Mesendoderm (in vitro differentiated cells): ENCODE results near the gene FAM78B. TPM values are rescaled to one million over a fixed set of nuclear protein-coding genes. Genes with fewer than 3 reads are reported as not detected.

Source experiments
- DNase-seq: peaks from one replicate; pipeline ENCODE4 v3.0.0; 2013
- H2AK5ac ChIP-seq: 2 replicates; pipeline ENCODE4 v1.6.1; 2013; ENCODE audit warnings: low read length, inconsistent platforms
- H2BK120ac ChIP-seq: 2 replicates; pipeline ENCODE4 v1.6.1; 2013; ENCODE audit warnings: low read depth, mild to moderate bottlenecking, low read length, moderate library complexity, mixed read lengths
- H2BK15ac ChIP-seq: replicated peaks from 2 replicates; pipeline ENCODE4 v1.6.1; 2013; ENCODE audit warnings: low read depth, mild to moderate bottlenecking, moderate library complexity
- H2BK5ac ChIP-seq: 2 replicates; pipeline ENCODE4 v1.6.1; 2013; ENCODE audit warnings: low read length, inconsistent platforms
- H3K18ac ChIP-seq: 2 replicates; pipeline ENCODE4 v1.6.1; 2013; ENCODE audit warnings: mild to moderate bottlenecking, low read length, mixed read lengths
- H3K23ac ChIP-seq: one replicate; pipeline ENCODE4 v1.6.1; 2013; ENCODE audit warnings: low read length
- H3K27ac ChIP-seq: 2 replicates; pipeline ENCODE4 v1.5.1; 2013; ENCODE audit warnings: low read depth, mild to moderate bottlenecking, inconsistent platforms, low read length, moderate library complexity
- H3K27me3 ChIP-seq: 2 replicates; pipeline ENCODE4 v1.6.1; 2013; ENCODE audit warnings: low read length, control low read depth, mild to moderate bottlenecking, inconsistent platforms; ENCODE audit not compliant: insufficient read depth, poor library complexity
- H3K36me3 ChIP-seq: 2 replicates; pipeline ENCODE4 v1.6.1; 2013; ENCODE audit warnings: low read length, inconsistent platforms; ENCODE audit not compliant: control insufficient read depth, insufficient read depth
- H3K4ac ChIP-seq: one replicate; pipeline ENCODE4 v1.6.1; 2013; ENCODE audit warnings: low read depth, mild to moderate bottlenecking, low read length, moderate library complexity
- H3K4me1 ChIP-seq: 2 replicates; pipeline ENCODE4 v1.6.1; 2013; ENCODE audit warnings: low read depth, low read length, inconsistent platforms; ENCODE audit not compliant: control insufficient read depth
- H3K4me2 ChIP-seq: 2 replicates; pipeline ENCODE4 v1.6.1; 2013; ENCODE audit warnings: low read length
- H3K4me3 ChIP-seq: 2 replicates; pipeline ENCODE4 v1.5.1; 2013; ENCODE audit warnings: mild to moderate bottlenecking, low read length
- H3K56ac ChIP-seq: one replicate; pipeline ENCODE4 v1.6.1; 2013; ENCODE audit warnings: low read length
- H3K79me1 ChIP-seq: 2 replicates; pipeline ENCODE4 v1.6.1; 2013; ENCODE audit warnings: low read length, inconsistent platforms
- H3K79me2 ChIP-seq: 2 replicates; pipeline ENCODE4 v1.6.1; 2013; ENCODE audit warnings: mild to moderate bottlenecking, low read length; ENCODE audit not compliant: control insufficient read depth, insufficient read depth
- H3K9ac ChIP-seq: 2 replicates; pipeline ENCODE4 v1.6.1; 2013; ENCODE audit warnings: low read length, inconsistent platforms
- H4K5ac ChIP-seq: one replicate; pipeline ENCODE4 v1.6.1; 2013; ENCODE audit warnings: low read length
- H4K8ac ChIP-seq: one replicate; pipeline ENCODE4 v1.6.1; 2013; ENCODE audit warnings: low read depth, mild to moderate bottlenecking, control low read depth, low read length, moderate library complexity
- WGBS: extraction: QIAGEN DNeasy Blood & Tissue Kit; methylation state at CpG from one replicate; pipeline ENCODE4 v1.1.7; 2013; ENCODE audit warnings: low lambda C conversion rate, missing lambda C conversion rate; ENCODE audit not compliant: insufficient coverage; ENCODE audit errors: extremely low coverage; 5-methylcytosine and 5-hydroxymethylcytosine counted together
- polyA plus RNA-seq, 2 experiments: library from polyadenylated mRNA; stranded (reverse); fragments of 200-250 nt; gene quantifications; one replicate each; pipeline ENCODE4 v1.2.3, GENCODE V29; 2013

FAM78B gene, protein sequence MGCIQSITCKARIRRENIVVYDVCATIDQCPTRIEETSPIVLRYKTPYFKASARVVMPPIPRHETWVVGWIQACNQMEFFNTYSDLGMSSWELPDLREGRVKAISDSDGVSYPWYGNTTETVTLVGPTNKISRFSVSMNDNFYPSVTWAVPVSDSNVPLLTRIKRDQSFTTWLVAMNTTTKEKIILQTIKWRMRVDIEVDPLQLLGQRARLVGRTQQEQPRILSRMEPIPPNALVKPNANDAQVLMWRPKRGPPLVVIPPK
- 1.1 TPM for polyA plus RNA-seq (2013, experiment 1 of 2)
- polyA plus RNA-seq (2013, experiment 2 of 2): 1.1 TPM

- Histone ChIP-seq H2AK5ac (no peak within 1 kb of the TSS), H3K4me1 (no peaks in the 10 kb centered on the region), H3K18ac (peak within 1 kb of the TSS; percentile 57), H3K79me2 (no peaks in the 10 kb centered on the region), H4K5ac (no peak within 1 kb of the TSS), H3K4me3 (peak within 1 kb of the TSS; percentile 35), H3K9ac (peak within 1 kb of the TSS; percentile 58), H3K79me1 (no peaks in the 10 kb centered on the region), H3K36me3 (no peaks in the 10 kb centered on the region), H2BK15ac (no peak within 1 kb of the TSS), H3K4ac (no peak within 1 kb of the TSS), H3K56ac (peak within 1 kb of the TSS; percentile 77), H4K8ac (no peak within 1 kb of the TSS), H2BK120ac (peak within 1 kb of the TSS; percentile 99), H3K23ac (no peak within 1 kb of the TSS), H3K27ac (no peak within 1 kb of the TSS), H3K27me3 (peaks cover 18% of the 10 kb centered on the region), H3K4me2 (peak within 1 kb of the TSS; percentile 61), H2BK5ac (no peak within 1 kb of the TSS)
- WGBS: no CpG with 5 or more reads among the region's 64 CpGs
- DNase-seq: peak; percentile 86
Observed at GRCh38 chr1:166166698-166167571, at the start of gene FAM78B. FAM78B (minus strand) TSS chr1:166167001; CDS start chr1:166166248, 753 bp downstream.

GRCh38 chr1:166202546-166202945 lies 35.7 kb upstream of the FAM78B start:
- no peak overlapping the region for H3K4me2 ChIP-seq
- H2BK120ac ChIP-seq: no peak overlapping the region
- no peak overlapping the region for H3K18ac ChIP-seq
- H2BK5ac ChIP-seq: no peak overlapping the region
- no peaks in the 10 kb centered on the region for H3K79me1 ChIP-seq
- H3K36me3 ChIP-seq: no peaks in the 10 kb centered on the region
- no peak overlapping the region for H2BK15ac ChIP-seq
- no peak overlapping the region for H4K8ac ChIP-seq
- H3K27ac ChIP-seq: no peak overlapping the region
- H3K4me1 ChIP-seq: no peaks in the 10 kb centered on the region
- no peaks in the 10 kb centered on the region for H3K27me3 ChIP-seq
- no peak overlapping the region for H2AK5ac ChIP-seq
- no peak overlapping the region for H3K56ac ChIP-seq
- no CpG with 5 or more reads among the region's 2 CpGs for WGBS
- no peak overlapping the region for H3K4ac ChIP-seq
- no peak overlapping the region for H4K5ac ChIP-seq
- H3K23ac ChIP-seq: no peak overlapping the region
- DNase-seq: no peak
- H3K4me3 ChIP-seq: no peak overlapping the region
- H3K9ac ChIP-seq: no peak overlapping the region
- no peaks in the 10 kb centered on the region for H3K79me2 ChIP-seq

GRCh38 chr1:166200743-166201142 lies 33.9 kb upstream of the FAM78B start:
- no peak overlapping the region for H2BK15ac ChIP-seq
- no peak overlapping the region for H3K4ac ChIP-seq
- no peaks in the 10 kb centered on the region for H3K36me3 ChIP-seq
- H3K79me1 ChIP-seq: no peaks in the 10 kb centered on the region
- no peak overlapping the region for H4K5ac ChIP-seq
- H3K27me3 ChIP-seq: no peaks in the 10 kb centered on the region
- no peak overlapping the region for H3K23ac ChIP-seq
- no peak overlapping the region for H3K4me2 ChIP-seq
- WGBS: no CpG with 5 or more reads among the region's 2 CpGs
- H4K8ac ChIP-seq: no peak overlapping the region
- no peak overlapping the region for H3K18ac ChIP-seq
- no peak overlapping the region for H3K56ac ChIP-seq
- no peak overlapping the region for H3K4me3 ChIP-seq
- no peak overlapping the region for H3K9ac ChIP-seq
- H3K79me2 ChIP-seq: no peaks in the 10 kb centered on the region
- H3K27ac ChIP-seq: no peak overlapping the region
- H2BK120ac ChIP-seq: no peak overlapping the region
- no peak overlapping the region for H2AK5ac ChIP-seq
- no peaks in the 10 kb centered on the region for H3K4me1 ChIP-seq
- DNase-seq: no peak
- H2BK5ac ChIP-seq: no peak overlapping the region

DNA sequence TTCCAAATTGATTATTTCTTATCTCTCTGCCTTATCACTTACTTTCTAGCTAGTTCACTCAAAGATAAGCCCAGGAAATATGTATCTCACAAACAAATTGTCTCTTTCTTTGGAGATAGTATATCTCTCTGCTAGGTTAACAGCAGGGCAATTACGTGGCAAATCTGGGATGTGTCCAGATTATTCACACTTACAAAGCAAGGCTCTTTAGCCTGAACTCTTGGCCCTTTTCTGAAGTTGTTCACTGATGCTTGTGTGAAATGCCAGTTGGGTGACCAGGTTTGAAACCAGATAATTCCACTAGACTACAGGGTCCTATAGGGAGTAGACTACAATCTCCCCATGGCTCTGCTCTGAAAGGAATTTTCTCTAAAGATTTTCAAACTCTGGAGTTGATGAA lies 30.8 kb upstream of the FAM78B start:
- Histone ChIP-seq H3K4me3 (no peak overlapping the region), H3K4me2 (no peak overlapping the region), H3K56ac (no peak overlapping the region), H2BK120ac (no peak overlapping the region), H3K23ac (no peak overlapping the region), H2BK5ac (no peak overlapping the region), H4K8ac (no peak overlapping the region), H2BK15ac (no peak overlapping the region), H3K9ac (no peak overlapping the region), H3K79me2 (no peaks in the 10 kb centered on the region), H4K5ac (no peak overlapping the region), H3K36me3 (no peaks in the 10 kb centered on the region), H3K18ac (peak overlapping the region; percentile 10), H2AK5ac (no peak overlapping the region), H3K79me1 (no peaks in the 10 kb centered on the region), H3K4ac (no peak overlapping the region), H3K27ac (no peak overlapping the region), H3K4me1 (no peaks in the 10 kb centered on the region), H3K27me3 (no peaks in the 10 kb centered on the region)
- peak; percentile 78 for DNase-seq
- WGBS: no CpG with 5 or more reads among the region's 1 CpG

DNA sequence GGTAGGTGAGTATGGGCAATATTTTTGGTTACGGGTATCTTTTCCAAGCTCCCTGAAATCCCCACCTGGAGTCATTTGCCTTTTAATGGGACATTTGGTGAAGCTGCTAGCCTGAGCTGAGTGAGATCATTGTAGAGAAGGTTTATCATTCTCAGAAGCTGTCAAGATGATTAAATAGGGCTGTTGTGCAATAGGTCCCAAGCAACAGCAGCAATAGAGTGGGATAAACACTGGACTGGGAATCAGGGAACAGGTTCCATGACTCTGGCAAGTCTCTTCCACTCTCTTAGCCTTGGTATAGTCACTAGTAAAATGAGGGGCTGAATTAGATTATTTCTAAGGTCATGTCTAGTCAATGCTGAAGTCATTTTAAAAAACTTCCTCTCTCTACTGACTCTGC lies 30.3 kb upstream of the FAM78B start:
- no peak overlapping the region for H2BK15ac ChIP-seq
- no peaks in the 10 kb centered on the region for H3K27me3 ChIP-seq
- no peak overlapping the region for H3K4ac ChIP-seq
- H3K36me3 ChIP-seq: no peaks in the 10 kb centered on the region
- no peak overlapping the region for H2AK5ac ChIP-seq
- WGBS: no CpG with 5 or more reads among the region's 1 CpG
- no peak overlapping the region for H3K27ac ChIP-seq
- no peak overlapping the region for H3K23ac ChIP-seq
- no peaks in the 10 kb centered on the region for H3K4me1 ChIP-seq
- no peak overlapping the region for H3K4me2 ChIP-seq
- H3K4me3 ChIP-seq: no peak overlapping the region
- no peak overlapping the region for H2BK5ac ChIP-seq
- no peak overlapping the region for H3K18ac ChIP-seq
- H4K5ac ChIP-seq: no peak overlapping the region
- peak; percentile 41 for DNase-seq
- no peaks in the 10 kb centered on the region for H3K79me2 ChIP-seq
- no peak overlapping the region for H3K9ac ChIP-seq
- no peak overlapping the region for H2BK120ac ChIP-seq
- H3K56ac ChIP-seq: no peak overlapping the region
- H3K79me1 ChIP-seq: no peaks in the 10 kb centered on the region
- H4K8ac ChIP-seq: no peak overlapping the region
